Measurements from ENCODE around the gene CERS3. TPM values are rescaled to one million over a fixed set of nuclear protein-coding genes. Genes with fewer than 3 reads are reported as not detected.

Gene CERS3
- polyA plus RNA-seq, 1 experiment = not detected

- H3K36me3 ChIP-seq (ENCODE audit: control insufficient read depth, insufficient read depth, low read length) = no peaks in the 10 kb centered on the region
- ChIA-PET CTCF (no interaction called here), POLR2A (no interaction called here)
- no peak overlapping the region for H3K4me3 ChIP-seq (ENCODE audit: low read depth, low read length)
- no peak for DNase-seq (ENCODE audit: low read depth)
- no peak for TF ChIP-seq CTCF (IDR thresholded peaks at IDR 0.05; ENCODE audit: insufficient read depth, low read depth, low read length)
- no peaks in the 10 kb centered on the region for H3K27me3 ChIP-seq (ENCODE audit: control insufficient read depth, insufficient read depth, low read length)
These were observed 15.6 kb upstream of the CERS3 start for GRCh38 chr15:100544338-100544841.

- Histone ChIP-seq H3K36me3 (ENCODE audit: control insufficient read depth, insufficient read depth, low read length) (no peaks in the 10 kb centered on the region), H3K27me3 (ENCODE audit: control insufficient read depth, insufficient read depth, low read length) (no peaks in the 10 kb centered on the region), H3K4me3 (ENCODE audit: low read depth, low read length) (no peak overlapping the region)
- TF ChIP-seq CTCF (IDR thresholded peaks at IDR 0.05; ENCODE audit: insufficient read depth, low read depth, low read length) = no peak
- CTCF ChIA-PET = no interaction called here
- DNase-seq (ENCODE audit: low read depth) = no peak
- POLR2A ChIA-PET = no interaction called here
These were observed 13.5 kb upstream of the CERS3 start for GRCh38 chr15:100542290-100542689.

- Histone ChIP-seq H3K27me3 (ENCODE audit: control insufficient read depth, insufficient read depth, low read length) (no peaks in the 10 kb centered on the region), H3K4me3 (ENCODE audit: low read depth, low read length) (no peak overlapping the region), H3K36me3 (ENCODE audit: control insufficient read depth, insufficient read depth, low read length) (no peaks in the 10 kb centered on the region)
- no peak for TF ChIP-seq CTCF (IDR thresholded peaks at IDR 0.05; ENCODE audit: insufficient read depth, low read depth, low read length)
- no peak for DNase-seq (ENCODE audit: low read depth)
- CTCF ChIA-PET = no interaction called here
- POLR2A ChIA-PET = no interaction called here
These were observed 8.6 kb upstream of the CERS3 start for GRCh38 chr15:100537331-100537730.

GRCh38 chr15:100536733-100537132, 8.0 kb upstream of the CERS3 start:
- no peak for TF ChIP-seq CTCF (IDR thresholded peaks at IDR 0.05; ENCODE audit: insufficient read depth, low read depth, low read length)
- ChIA-PET POLR2A (no interaction called here), CTCF (no interaction called here)
- no peak for DNase-seq (ENCODE audit: low read depth)
- H3K27me3 ChIP-seq (ENCODE audit: control insufficient read depth, insufficient read depth, low read length) = no peaks in the 10 kb centered on the region
- H3K36me3 ChIP-seq (ENCODE audit: control insufficient read depth, insufficient read depth, low read length) = no peaks in the 10 kb centered on the region
- H3K4me3 ChIP-seq (ENCODE audit: low read depth, low read length) = no peak overlapping the region

- TF ChIP-seq CTCF (IDR thresholded peaks at IDR 0.05; ENCODE audit: insufficient read depth, low read depth, low read length) = no peak
- POLR2A ChIA-PET = no interaction called here
- H3K36me3 ChIP-seq (ENCODE audit: control insufficient read depth, insufficient read depth, low read length) = no peaks in the 10 kb centered on the region
- DNase-seq (ENCODE audit: low read depth) = no peak
- H3K4me3 ChIP-seq (ENCODE audit: low read depth, low read length) = no peak overlapping the region
- no peaks in the 10 kb centered on the region for H3K27me3 ChIP-seq (ENCODE audit: control insufficient read depth, insufficient read depth, low read length)
- CTCF ChIA-PET = no interaction called here
These were observed 5.1 kb upstream of the CERS3 start for GRCh38 chr15:100533886-100534285.

Measured in BJ (cell line).